ENCODE data around the gene PRR16.

Gene PRR16

GRCh38 chr5:120591911-120592310, 127.8 kb downstream of the PRR16 start:
- DNase-seq, result no peak

GRCh38 chr5:120599576-120599975, 135.5 kb downstream of the PRR16 start:
- peak; percentile 60 for DNase-seq

DNA sequence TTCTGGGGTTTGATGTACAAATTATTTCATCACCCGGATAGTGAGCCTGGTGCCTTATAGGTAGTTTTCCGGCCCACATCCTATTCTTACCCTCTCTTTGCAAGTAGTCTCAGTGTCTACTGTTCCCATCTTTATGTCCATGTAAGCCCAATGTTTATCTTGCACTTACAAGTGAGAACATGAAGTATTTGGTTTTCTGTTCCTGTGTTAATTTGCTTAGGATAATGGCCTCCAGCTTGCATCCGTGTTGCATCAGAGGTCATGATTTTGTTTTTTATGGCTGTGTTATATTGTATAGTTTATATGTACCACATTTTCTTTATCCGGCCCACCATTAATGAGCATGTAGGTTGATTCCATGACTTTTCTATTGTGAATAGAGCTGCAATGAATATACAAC, 136.5 kb downstream of the PRR16 start:
- DNase-seq, result no peak

GRCh38 chr5:120602033-120602432, 137.9 kb downstream of the PRR16 start:
- no peak for DNase-seq

DNA sequence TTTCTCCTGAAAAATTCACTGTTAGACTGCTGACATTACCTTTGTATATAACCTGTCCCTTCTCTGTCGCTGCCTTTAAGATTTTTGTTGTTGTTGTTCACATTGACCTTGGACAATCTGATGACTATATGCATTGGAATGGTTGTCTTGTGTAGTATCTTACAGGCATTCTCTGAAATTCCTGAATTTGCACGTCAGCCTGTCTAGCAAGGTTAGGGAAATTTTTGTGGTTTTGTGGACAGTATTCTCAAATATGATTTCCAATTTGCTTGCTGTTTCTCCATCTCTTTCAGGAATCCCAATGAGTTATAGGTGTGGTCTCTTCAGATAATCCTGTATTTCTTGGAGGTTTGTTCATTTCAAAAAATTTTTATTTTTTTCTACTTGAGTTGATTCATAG, 140.8 kb downstream of the PRR16 start:
- peak; percentile 99 for DNase-seq

GRCh38 chr5:120605325-120606079, 141.4 kb downstream of the PRR16 start:
- peak; percentile 52 for DNase-seq

GRCh38 chr5:120609570-120609969, 145.5 kb downstream of the PRR16 start:
- DNase-seq, result peak; percentile 37

DNA sequence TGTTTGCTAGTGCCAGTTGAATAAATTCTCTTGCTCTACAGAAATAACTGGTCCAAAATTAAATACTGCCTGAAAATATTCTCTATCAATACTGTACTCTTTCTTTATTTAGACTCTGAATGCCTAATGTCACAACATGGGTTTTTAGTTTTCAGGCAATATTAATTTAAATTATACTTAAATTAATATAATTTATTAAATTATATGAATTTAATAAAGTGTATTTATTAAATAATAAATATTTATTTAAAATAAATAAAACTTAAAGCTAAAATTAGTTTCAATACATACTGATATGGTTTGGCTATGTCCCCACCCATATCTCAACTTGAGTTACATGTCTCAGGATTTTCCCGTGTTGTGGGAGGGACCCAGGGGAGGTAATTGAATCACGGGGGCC, 146.0 kb downstream of the PRR16 start:
- DNase-seq, result no peak

DNA sequence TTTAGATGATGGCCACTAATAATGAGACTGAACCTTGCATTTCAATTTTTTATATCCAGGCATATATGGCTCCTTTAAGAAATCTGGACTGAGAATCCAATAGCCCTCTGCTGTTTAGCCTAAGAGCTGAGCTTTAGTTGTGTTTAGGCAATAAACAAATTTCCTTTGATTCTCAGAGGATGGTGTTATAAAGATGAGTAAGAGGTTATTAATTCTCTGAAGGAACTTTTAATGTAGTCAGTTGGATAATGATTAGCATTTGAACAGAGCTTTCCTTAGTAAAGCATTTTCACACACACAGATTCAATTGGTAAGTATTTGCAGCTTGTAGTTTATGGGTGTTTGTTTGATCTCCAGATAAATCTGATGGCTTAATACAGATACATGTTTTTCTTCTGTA, 149.6 kb downstream of the PRR16 start:
- no peak for DNase-seq

- DNase-seq, result peak; percentile 86
These were observed 150.6 kb downstream of the PRR16 start for GRCh38 chr5:120614531-120615180.

GRCh38 chr5:120615967-120616645, 152.0 kb downstream of the PRR16 start:
- DNase-seq, result peak; percentile 88

DNA sequence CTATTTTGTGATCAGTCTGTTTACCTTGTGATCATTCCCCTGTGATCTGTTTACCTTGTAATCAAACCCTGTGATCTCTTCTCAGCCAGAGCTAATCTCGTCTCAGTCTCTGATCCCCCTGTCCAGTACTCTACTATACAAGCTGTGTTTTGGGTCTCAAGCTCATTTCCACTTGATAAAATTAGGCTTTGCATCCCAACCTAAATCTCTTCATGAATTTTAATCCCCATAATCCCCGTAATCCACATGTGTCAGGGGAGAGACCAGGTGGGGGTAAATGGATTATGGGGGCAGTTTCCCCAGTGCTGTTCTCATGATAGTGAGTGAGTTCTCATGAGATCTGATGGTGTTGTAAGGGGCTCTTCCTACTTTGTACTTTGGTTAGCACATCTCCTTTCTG, 157.2 kb downstream of the PRR16 start:
- DNase-seq, result no peak

- peak; percentile 59 for DNase-seq
These were observed 160.0 kb downstream of the PRR16 start for GRCh38 chr5:120624021-120624563.

- DNase-seq, result peak; percentile 46
These were observed 164.1 kb downstream of the PRR16 start for GRCh38 chr5:120628156-120628555.

- DNase-seq, result no peak
These were observed 166.4 kb downstream of the PRR16 start for GRCh38 chr5:120630550-120630949.

DNA sequence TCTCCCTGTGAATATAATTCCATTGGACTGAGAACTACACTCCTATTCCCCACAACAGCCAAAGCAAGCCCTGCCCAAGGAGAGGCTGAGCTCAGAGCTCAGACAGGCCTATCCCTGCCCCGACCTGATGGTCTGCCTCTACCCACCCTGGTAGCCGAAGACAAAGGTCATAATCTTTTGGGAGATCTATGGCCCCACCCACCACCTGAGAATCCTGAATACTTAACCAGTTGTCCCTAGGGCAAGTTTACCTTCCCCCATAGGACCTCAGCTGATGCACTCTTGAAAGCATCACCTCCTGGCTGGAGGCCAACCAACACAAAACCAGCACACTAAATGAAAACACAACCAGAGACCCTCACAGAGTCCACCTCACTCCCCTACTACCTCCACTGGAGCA, 167.5 kb downstream of the PRR16 start:
- DNase-seq, result no peak

DNA sequence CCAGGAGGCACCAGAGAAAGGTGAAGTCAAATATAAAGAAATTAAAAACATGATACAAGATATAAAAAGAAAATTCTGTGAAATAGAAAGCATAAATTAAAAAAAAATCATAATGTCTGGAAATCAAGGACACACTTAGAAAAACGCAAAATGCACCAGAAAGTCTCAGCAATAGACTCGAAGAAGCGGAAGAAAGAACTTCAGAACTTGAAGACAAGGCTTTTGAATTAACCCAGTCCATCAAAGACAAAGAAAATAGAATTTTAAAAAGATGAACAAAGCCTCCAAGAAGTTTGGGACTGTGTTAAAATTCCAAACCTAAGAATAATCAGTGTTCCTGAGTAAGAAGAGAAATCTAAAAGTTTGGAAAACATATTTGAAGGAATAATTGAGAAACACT, 168.3 kb downstream of the PRR16 start:
- DNase-seq, result no peak

DNA sequence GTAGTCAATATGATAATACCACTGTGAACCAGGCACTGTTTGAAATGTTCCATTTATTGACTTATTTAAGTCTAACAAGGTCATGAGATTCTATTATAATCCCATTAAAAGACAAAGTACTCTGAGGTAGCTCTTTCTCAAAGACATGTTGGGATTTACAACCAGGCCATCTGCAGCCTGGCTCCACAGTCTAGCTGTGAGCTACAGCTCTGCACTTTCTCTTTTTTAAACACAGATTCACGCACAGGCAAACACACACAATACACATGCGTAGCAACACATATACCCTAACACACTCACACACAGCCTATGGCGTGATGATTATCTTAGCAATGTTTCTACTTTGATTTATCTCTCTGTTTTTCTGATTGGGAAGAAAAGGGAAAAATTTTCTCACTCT, 174.3 kb downstream of the PRR16 start:
- DNase-seq, result no peak

DNA sequence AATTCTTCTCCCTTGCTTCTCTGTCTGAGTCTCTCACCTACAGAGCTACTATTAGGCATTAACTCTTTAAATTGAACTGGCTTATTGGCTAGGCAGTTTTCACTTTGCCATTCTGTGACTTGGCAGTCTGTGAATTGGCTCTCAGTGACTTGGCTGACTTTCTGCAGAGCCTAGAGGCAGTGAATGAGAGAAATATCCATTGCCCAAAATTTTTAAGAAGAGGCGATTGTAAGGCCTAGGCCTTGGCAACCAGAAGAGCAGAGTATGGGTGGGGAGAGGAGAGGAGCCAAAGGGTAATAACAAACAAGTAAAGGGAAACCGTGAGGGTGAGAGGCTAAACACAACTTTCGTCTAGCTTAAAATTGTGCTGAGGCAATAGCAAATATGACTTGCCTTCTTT, 176.7 kb downstream of the PRR16 start:
- no peak for DNase-seq

- DNase-seq, result peak; percentile 28
These were observed 180.4 kb downstream of the PRR16 start for GRCh38 chr5:120644516-120644915.

DNA sequence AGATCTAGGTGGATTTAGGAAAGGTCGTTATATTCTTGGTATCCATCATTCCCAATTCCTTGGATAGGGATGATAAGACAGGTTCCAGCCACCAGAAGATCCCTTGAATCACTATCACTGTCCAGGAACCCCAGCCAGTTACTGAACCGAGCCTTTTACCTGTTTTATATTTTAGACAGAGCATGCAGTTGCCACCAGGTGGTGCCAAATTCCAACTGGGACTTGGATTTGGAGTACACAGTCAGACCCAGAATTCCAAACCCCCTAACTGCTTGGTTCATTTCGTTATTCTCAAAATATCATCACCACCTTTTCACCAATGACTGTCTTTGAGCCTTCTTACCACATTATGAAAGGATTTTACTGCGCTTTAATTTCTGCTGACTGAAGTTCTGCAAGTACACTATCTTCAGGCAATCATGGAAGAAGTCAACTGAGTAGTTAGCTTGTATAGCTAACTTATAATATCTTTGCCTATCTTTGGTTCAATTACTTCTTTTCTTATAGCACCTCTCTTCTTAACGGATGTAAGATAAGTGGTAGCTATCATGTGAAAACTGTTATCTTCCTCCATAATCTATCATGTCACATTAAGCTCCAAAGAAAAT, 191.8 kb downstream of the PRR16 start:
- DNase-seq, result peak; percentile 23

- no peak for DNase-seq
These were observed 193.0 kb downstream of the PRR16 start for GRCh38 chr5:120657104-120657503.

DNA sequence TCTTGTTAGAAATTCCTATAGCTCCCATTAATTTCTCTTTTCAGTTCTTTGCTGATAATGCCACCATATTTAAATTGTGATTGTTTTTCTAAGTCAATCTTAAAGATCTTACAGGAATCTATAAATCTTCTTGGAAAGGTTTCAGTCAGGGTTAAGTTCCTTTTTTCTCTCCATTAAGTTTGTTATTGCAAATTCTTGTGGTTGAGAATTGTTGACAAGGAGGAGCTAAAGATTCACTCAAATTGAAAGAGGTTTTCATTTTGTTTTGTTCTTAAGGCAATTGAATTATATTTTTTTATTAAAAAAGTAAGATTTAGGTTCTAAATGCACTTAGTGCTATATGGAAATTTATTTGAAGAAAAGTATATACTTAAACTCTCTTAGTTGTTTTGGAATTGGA, 213.4 kb downstream of the PRR16 start:
- peak; percentile 13 for DNase-seq

Data from fibroblast of upper back skin (primary cell).